GM12864 (cell line): ENCODE data around the gene ARAP1.

ENCODE experiments used
- DNase-seq: peaks from one replicate; pipeline ENCODE4 v3.0.0-alpha.2; 2011; ENCODE audit warnings: low read depth
- H3K4me3 ChIP-seq: 2 replicates; pipeline ENCODE4 v1.5.1; 2011; ENCODE audit warnings: mild to moderate bottlenecking, low read depth, low read length, control low read depth
- TF ChIP-seq, protein P1 (sequence below): IDR thresholded peaks from 2 replicates; pipeline ENCODE4 v1.5.1; 2011; ENCODE audit warnings: low read depth, mild to moderate bottlenecking, moderate library complexity, low read length, control low read depth, inconsistent platforms; ENCODE audit errors: missing control alignments

Gene ARAP1

DNA sequence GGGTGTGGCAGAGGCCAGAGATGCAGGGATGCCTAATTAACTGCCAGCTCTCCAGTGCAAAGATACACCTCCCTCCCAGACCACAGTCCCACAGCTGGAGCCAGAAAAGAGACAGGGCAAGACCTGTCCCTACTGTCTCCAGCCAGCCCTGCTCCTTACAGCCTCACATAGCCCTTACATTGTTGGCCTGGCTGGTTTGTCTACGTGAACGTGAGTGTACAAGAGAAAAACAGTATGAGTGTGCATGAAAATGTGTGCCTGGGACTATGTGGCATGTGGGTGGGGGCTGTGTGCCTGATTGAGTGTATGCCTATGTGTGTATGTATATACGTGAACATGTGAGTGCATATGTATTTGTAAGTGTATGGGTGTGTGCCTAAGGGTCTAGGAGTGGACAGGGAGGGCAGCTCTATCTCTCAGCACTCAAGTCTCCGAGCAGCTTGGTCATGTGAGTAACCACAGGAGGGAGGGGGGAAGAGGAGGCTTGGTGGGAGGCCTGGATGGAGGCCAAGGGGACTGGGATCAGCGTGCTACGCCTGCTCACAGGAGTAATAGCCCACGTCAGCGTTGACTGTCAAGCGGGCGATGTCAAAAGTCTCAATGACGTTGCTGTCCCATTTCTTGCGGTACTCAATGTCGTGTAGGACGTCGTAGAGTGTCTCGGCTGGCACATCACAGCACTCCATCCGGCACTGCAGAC is 6.6 kb upstream of the ARAP1 start:
- TF ChIP-seq, protein P1, sequence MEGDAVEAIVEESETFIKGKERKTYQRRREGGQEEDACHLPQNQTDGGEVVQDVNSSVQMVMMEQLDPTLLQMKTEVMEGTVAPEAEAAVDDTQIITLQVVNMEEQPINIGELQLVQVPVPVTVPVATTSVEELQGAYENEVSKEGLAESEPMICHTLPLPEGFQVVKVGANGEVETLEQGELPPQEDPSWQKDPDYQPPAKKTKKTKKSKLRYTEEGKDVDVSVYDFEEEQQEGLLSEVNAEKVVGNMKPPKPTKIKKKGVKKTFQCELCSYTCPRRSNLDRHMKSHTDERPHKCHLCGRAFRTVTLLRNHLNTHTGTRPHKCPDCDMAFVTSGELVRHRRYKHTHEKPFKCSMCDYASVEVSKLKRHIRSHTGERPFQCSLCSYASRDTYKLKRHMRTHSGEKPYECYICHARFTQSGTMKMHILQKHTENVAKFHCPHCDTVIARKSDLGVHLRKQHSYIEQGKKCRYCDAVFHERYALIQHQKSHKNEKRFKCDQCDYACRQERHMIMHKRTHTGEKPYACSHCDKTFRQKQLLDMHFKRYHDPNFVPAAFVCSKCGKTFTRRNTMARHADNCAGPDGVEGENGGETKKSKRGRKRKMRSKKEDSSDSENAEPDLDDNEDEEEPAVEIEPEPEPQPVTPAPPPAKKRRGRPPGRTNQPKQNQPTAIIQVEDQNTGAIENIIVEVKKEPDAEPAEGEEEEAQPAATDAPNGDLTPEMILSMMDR, result no peak
- no peak overlapping the region for H3K4me3 ChIP-seq
- DNase-seq, result no peak

DNA sequence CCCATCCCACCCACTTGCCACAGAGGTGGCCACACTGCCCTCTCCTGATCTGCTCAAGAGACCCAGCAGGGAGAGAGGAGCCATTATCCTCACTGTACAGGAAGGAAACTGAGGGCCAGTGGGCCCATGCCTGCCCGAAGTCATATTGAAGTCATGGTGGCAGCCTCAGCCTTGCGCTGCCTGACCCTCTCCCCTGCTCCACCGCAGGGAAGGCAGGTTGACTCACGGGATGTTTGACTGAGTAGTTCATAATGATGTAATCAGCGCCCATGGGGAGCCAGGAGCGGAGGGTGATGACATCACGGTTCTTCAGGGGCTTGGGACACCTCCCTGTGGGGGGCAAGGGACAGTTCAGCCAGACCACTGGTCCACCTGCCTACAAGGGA is 6.1 kb upstream of the ARAP1 start:
- TF ChIP-seq, protein P1, result no peak
- no peak for DNase-seq
- H3K4me3 ChIP-seq, result no peak overlapping the region

DNA sequence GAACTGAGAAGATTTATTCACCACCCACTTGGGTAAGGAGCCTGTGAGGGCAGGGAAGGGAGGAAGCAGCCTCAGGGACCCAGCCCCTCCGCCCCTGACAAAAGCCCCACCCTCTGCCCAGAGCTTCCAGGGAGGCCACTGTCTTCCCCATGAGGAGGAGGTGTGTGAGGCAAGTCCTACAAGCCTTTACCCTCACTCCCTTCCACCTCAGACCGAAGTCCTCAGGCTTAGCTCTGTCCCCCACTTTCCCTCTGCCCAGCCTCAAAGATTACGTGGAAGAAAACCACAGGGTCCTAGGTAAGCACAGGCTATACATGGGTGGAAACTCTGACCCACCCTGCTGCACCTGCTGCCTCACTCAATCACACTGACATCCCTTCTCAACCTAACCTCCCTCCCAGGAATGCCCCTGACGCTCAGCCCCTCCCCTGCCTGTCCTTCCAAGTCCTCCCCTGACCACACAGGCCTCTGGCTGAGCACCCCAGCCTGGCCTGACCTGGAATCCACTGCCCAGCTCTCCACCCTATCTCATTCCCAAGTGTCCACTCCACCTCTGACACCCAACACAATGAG is 3.6 kb upstream of the ARAP1 start:
- TF ChIP-seq, protein P1, result no peak
- DNase-seq, result no peak
- no peak overlapping the region for H3K4me3 ChIP-seq

DNA sequence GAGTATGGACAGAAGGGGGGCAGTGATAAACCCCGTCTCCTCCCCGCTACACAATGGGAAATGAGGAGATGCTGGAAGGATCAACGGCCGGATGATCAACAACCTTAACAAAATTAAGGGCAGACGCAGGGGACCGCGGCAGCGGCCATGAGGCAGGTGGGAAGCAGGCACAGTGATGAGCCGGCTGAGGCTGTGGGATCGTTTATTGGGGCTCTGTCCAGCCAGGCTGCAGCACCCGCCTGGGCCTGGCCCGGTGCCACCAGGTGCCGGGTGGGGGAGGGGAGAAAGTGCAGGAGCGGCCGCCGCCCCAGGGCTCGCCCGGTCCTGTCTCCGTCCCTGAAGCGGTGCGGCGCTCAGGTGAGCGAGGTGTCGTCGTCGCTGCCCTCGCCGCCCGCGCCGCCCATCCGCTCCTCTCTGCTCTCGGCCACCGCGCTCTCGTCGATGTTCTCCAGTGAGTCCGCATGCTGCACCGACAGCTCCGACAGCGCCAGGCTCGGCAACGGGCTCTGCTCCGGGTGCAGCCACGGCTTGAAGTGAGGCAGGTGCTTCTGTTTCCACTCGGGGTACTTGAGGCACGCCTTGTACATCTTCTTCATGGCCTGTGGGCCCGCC is 2.4 kb upstream of the ARAP1 start:
- no peak for DNase-seq
- TF ChIP-seq, protein P1, result no peak
- no peak overlapping the region for H3K4me3 ChIP-seq

DNA sequence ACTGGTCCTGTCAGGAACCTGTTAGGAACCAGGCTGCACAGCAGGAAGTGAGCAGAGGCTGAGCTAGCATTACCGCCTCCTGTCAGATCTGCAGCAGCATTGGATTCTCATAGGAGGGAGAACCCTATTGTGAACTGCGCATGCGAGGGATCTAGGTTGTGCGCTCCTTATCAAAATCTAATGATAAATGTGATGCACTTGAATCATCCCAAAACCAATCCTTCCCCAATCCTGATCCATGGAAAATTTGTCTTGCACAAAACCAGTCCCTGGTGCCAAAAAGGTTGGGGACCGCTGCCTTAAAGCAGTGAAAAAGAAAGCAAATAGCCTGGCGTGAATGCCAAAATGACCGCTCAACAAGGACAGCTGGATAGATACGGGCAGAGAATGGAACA is 1.9 kb upstream of the ARAP1 start:
- no peak for DNase-seq
- H3K4me3 ChIP-seq, result no peak overlapping the region
- TF ChIP-seq, protein P1, result no peak

DNA sequence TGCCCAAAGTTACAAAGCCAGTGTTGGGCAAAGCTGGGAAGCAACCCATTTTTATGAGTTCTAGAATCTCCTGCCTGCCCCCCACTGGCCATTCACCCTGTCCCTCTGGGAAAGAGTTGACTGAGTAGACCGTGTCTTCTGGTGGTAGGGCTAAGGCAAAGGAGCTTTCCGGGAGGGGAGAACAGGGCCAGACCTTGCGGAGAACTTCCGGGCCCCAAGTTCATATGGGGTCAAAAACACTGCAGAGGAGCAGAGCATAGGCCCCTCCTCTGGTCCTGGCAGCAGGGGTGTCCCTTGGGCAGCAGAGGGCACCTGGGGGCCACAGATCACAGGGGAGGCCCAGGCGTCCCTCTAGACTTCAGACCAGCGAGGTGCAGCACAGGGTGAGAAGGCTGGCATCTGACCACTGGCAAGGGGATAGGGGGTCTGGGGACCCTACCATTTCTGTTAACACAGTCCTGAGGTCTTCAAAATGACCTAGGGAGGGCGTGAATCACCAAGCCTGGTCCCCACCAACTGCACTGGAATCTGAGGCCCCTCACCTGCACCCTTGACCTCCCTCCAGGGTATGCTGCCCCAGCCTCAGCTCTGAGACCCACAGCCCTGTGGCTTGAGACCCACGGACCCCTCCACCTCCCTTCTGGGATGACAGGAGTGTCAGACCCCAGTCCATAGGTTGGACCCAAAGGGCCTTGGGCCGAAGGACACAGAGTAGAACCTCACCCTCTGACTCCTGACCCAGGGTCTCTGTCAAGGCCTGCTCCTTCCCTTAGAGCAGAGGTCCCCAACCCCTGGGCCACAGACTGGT is 1.3 kb upstream of the ARAP1 start:
- DNase-seq, result no peak
- TF ChIP-seq, protein P1, result no peak
- H3K4me3 ChIP-seq, result no peak overlapping the region
